ENCODE data around the gene PM20D2. TPM values are rescaled to one million over a fixed set of nuclear protein-coding genes. Genes with fewer than 3 reads are reported as not detected.

PM20D2 gene
- total RNA-seq, 1 experiment from 2014 or later, result 26.8 TPM

DNA sequence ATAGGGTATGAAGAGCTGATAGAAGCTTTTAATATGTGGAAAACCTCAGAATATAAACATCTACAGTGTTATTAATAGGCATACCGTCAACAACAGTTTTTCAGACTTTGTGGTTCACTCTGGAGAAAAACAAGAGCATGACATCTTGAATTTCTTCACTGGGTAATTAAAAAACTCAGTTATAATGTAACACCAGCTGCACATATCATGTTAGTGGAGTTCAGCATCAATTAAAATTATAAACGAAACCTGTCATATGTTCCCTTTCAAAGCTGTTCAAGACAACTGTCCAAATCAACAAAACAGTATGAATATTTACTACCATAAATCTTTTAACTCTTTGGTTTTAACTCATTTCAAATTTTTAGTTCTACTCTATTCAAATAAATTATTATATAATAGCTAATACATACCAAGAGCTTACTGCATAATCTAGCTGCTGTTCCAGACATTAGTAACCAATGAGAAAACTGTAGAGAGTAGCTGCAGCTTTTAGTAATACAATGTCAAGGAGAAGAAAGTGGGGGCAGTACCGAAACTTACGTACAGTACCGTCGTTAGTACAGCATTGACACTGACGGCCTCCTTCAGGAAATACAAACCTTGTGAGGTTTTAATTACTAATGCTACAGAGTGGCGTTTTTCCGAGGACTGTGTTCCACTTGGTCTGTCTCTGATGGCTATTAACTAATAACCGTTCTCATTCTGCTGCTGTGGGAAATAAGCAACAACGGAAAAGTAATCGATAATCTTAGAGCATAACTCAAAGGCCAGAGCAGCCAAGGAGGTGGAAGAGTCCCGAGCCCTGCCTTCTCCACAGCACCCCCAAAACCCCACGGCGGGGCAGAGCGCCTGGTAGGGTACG is 532 bp upstream of the PM20D2 start:
- H3K27ac Mint-ChIP-seq (ENCODE audit: unreplicated experiment), result no peak overlapping the region
- intact Hi-C loops (cut with micrococcal nuclease; ENCODE audit: unreplicated experiment), result no loop called here
- peak overlapping the region; percentile 70 for H3K4me3 ChIP-seq (ENCODE audit: low read depth, low read length)
- BruUV-seq (replicated peaks), result TSS peak; percentile 45
- no peak for DNase-seq
- peaks cover 28% of the 10 kb centered on the region for H3K4me1 ChIP-seq
- ChIA-PET POLR2A (interaction anchor here (0.5 kb wide), 1 partner anchor 489 kb away, joined by 3 read pairs; no protein-coding TSS in a partner anchor), CTCF (interaction anchor here (0.6 kb wide), 1 partner anchor 93 kb away, joined by 4 read pairs; no protein-coding TSS in a partner anchor)
- TF ChIP-seq, protein P1, sequence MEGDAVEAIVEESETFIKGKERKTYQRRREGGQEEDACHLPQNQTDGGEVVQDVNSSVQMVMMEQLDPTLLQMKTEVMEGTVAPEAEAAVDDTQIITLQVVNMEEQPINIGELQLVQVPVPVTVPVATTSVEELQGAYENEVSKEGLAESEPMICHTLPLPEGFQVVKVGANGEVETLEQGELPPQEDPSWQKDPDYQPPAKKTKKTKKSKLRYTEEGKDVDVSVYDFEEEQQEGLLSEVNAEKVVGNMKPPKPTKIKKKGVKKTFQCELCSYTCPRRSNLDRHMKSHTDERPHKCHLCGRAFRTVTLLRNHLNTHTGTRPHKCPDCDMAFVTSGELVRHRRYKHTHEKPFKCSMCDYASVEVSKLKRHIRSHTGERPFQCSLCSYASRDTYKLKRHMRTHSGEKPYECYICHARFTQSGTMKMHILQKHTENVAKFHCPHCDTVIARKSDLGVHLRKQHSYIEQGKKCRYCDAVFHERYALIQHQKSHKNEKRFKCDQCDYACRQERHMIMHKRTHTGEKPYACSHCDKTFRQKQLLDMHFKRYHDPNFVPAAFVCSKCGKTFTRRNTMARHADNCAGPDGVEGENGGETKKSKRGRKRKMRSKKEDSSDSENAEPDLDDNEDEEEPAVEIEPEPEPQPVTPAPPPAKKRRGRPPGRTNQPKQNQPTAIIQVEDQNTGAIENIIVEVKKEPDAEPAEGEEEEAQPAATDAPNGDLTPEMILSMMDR (IDR thresholded peaks at IDR 0.05; ENCODE audit: insufficient read depth in 1 of 2, low read depth in 1 of 2, low read length in 1 of 2, severe bottlenecking in 1 of 2, unreplicated experiment in 1 of 2), result no peak
- no peaks in the 10 kb centered on the region for H3K9me3 Mint-ChIP-seq (ENCODE audit: unreplicated experiment)
- H3K27me3 Mint-ChIP-seq (ENCODE audit: insufficient read depth, unreplicated experiment), result no peaks in the 10 kb centered on the region
- peaks cover 28% of the 10 kb centered on the region for H3K4me1 Mint-ChIP-seq (ENCODE audit: low read depth, unreplicated experiment)
- no peaks in the 10 kb centered on the region for H3K9me3 ChIP-seq
- H3K36me3 ChIP-seq (ENCODE audit: control insufficient read depth, insufficient read depth, low read length), result no peaks in the 10 kb centered on the region; the same call in 1 of the 2 replicates
- peaks cover 15% of the 10 kb centered on the region for H3K36me3 Mint-ChIP-seq (ENCODE audit: insufficient read depth, unreplicated experiment)
- peak overlapping the region; percentile 79 for H3K4me3 Mint-ChIP-seq (ENCODE audit: unreplicated experiment)
- no peaks in the 10 kb centered on the region for H3K27me3 ChIP-seq (replicated peaks; ENCODE audit: control insufficient read depth, insufficient read depth, low read length)

DNA sequence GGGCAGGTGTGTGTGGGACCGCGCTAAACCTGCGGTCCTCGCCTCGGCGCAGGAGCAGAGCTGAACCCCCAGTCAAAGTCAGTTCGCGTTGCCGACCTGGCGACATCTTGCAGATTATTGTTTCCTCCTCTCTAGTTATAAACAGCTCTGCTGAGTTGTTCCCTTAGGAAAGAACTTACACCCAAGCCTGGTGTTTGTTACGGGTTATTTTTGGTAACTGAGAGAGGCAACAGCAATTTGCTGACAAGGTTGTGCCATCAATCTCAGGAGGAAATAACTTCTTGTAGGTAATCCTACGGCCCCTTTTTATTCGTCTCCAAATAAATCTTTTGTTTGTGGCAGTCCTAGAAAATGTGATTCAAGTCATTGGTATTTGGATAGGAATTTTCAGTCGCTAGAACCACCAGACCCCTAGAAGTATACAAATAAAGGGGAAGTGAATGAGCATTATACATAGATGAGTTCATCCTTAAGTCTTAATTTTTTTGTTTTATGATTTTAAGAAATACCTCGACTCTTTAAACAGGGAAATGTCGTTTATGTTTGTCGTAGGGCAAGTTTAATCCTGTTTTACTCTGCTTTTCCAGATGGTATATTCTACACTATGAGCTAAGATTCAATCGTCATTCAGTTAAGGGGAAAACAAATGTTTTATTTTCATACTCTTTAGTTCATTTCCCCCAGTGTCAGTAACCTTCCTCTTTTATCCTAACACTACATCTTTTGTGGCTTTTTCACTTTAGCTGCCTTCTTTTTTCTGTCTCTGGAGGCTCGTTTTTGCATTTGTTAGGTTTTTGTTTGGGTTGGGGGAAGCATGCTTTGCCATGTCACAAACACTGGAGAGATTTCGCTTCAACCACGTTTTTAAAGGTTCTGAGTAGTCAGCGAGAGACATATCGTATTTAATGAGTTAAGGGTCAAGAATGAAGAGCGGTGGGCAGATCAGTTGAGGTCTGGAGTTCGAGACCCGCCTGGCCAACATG is 1.2 kb downstream of the PM20D2 start:
- ChIA-PET CTCF (no interaction called here), POLR2A (interaction anchor here (1.2 kb wide), 1 partner anchor 66 kb away, joined by 3 read pairs; the partner anchor contains the start of gene PNRC1)
- peaks cover 20% of the 10 kb centered on the region for H3K36me3 Mint-ChIP-seq (ENCODE audit: insufficient read depth, unreplicated experiment)
- H3K9me3 Mint-ChIP-seq (ENCODE audit: unreplicated experiment), result no peaks in the 10 kb centered on the region
- no peaks in the 10 kb centered on the region; the same call in 1 of the 2 replicates for H3K36me3 ChIP-seq (ENCODE audit: control insufficient read depth, insufficient read depth, low read length)
- TF ChIP-seq, protein P1 (IDR thresholded peaks at IDR 0.05; ENCODE audit: insufficient read depth in 1 of 2, low read depth in 1 of 2, low read length in 1 of 2, severe bottlenecking in 1 of 2, unreplicated experiment in 1 of 2), result no peak
- peak overlapping the region; percentile 79 for H3K4me3 Mint-ChIP-seq (ENCODE audit: unreplicated experiment)
- intact Hi-C loops (cut with micrococcal nuclease; ENCODE audit: unreplicated experiment), result no loop called here
- H3K27me3 Mint-ChIP-seq (ENCODE audit: insufficient read depth, unreplicated experiment), result no peaks in the 10 kb centered on the region
- peaks cover 14% of the 10 kb centered on the region for H3K4me1 Mint-ChIP-seq (ENCODE audit: low read depth, unreplicated experiment)
- TSS peak; percentile 66 for BruUV-seq (replicated peaks)
- peak overlapping the region; percentile 17 for H3K27ac Mint-ChIP-seq (ENCODE audit: unreplicated experiment)
- DNase-seq, result peak; percentile 47 to 56
- H3K4me3 ChIP-seq (ENCODE audit: low read depth, low read length), result peak overlapping the region; percentile 70
- H3K4me1 ChIP-seq, result peaks cover 20% of the 10 kb centered on the region
- no peaks in the 10 kb centered on the region for H3K9me3 ChIP-seq
- no peaks in the 10 kb centered on the region for H3K27me3 ChIP-seq (replicated peaks; ENCODE audit: control insufficient read depth, insufficient read depth, low read length)
